SIG-M5 treated with dmso at 0.1 percent for 504 hours (cell line): ENCODE results near the gene MROH2A.

ENCODE experiments used
- DNase-seq: peaks from one replicate; lab custom pipeline; 2025; ENCODE audit not compliant: unreplicated experiment; lab: John Stamatoyannopoulos, UW

MROH2A gene

DNA sequence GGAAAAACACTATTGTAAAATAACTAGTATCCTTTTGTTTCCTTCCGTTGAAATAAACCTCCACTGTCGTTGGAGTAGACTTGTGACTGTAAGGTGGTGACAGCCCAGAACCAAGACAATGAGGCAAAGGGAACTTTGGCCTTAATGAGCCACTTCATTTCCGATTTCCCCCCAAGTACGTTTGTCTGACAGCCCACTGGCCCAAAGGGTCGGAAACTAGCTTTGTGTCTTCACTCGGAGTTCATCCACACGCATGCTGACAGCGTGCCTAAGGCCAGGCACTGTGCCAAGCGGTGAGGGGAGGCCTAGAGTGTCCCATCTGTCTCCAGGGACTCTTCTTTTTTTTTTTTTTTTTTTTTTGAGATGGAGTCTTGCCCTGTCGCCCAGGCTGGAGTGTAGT, 55.2 kb downstream of the MROH2A start:
- DNase-seq = no peak

DNA sequence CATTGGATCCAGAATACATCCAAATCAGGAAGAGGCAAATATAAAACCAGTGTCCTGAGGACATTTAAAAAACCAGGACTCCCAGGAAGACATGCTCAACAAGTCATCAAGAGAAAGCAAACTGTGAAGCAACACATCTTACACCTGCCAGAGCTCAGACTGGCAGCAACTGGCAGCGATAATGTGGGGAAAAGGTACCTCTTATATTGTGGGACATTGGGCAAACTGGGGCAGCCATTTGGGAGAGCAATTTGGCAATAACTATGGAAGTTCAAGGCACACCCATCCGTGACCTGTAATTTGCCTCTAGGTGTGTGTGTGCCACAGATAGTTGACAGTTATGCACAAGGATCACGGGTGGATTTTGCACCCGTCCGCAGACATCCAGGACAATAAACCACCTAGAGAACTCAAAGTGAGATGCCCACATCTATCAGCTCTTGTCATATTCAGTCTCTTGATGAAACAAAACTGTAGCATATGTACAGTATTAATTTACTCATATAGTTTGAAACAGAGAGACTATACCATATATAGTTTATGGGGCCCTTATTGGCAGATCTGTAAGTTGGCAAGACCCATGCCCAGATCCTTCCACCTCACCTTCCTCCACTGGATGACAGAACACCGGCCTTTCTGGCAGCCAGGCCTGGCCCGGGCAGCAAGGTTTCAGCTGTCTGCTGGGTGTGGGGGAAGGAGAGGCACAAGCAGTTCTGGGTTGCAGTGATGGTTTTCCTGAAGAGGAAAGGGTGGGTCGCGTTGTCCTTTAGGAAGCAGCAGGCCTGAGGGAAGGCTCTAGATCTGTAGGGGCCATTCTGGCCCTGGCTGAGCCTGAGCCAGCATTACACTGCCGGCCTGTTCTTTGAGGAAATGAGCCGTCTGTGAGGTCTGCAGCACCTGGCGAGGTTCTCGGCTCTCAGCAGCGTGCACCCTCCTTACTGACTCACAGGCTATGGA, 57.4 kb downstream of the MROH2A start:
- no peak for DNase-seq

DNA sequence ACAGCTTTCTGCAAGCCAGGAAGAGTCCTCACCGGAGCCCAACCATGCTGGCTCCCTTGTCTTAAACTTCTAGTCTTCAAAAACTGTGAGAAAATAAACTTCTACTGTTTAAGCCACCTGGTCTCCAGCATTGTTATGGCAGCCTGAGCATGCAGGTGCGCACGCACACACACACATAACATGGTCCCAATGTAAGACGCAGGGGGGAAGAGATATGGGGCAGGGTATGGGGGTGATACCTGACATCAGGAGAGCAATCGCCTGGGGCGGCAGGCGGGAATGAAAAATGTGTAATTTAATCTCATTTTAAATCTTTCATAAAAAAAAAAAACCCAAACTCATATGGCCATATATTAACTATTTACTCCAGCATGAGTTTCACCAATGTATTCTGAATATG, 58.2 kb downstream of the MROH2A start:
- no peak for DNase-seq

DNA sequence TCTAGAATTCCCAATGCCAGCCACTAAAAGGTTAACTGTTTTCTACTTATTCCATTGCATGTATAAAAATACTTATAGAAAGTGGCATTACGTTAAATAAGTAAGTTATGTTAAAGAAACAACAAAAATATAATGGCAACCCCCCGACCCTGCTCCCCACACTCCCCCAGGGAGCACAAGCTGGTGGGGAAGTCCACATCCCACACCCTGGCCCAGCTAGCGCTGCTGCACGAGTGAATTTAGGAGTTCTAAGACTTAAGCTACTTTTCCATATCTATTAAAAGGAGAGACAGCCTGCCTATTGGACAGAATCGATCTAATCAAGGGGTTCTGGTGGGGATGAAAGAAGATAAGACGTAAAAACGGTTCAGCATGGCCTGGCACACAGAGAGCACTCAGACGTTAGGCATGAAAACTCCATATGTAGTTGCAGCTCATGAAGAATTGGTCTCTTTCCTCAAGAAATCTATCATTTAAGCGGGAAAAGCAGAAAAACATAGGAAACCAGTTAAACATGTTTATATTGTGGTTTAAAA, 59.6 kb downstream of the MROH2A start:
- no peak for DNase-seq

DNA sequence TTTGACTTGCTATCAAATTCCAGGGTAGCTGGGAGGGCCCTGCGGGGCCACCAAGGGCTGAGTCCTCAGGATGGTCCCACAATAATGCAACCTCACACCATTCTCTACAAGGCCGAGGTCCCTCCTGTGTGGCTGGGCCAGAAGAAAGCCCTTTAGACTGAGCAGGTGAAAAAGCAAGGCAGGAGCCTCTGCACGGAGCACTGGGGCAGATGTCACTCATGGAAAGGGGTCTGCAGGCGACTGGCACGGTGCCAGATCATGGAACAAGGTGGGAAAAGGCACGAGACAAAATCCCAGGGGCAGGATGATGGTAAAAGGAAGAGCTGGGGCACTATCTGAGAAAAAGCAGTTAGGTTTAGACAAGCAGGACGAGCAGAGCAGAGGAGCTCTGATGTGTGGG, 60.1 kb downstream of the MROH2A start:
- no peak for DNase-seq

DNA sequence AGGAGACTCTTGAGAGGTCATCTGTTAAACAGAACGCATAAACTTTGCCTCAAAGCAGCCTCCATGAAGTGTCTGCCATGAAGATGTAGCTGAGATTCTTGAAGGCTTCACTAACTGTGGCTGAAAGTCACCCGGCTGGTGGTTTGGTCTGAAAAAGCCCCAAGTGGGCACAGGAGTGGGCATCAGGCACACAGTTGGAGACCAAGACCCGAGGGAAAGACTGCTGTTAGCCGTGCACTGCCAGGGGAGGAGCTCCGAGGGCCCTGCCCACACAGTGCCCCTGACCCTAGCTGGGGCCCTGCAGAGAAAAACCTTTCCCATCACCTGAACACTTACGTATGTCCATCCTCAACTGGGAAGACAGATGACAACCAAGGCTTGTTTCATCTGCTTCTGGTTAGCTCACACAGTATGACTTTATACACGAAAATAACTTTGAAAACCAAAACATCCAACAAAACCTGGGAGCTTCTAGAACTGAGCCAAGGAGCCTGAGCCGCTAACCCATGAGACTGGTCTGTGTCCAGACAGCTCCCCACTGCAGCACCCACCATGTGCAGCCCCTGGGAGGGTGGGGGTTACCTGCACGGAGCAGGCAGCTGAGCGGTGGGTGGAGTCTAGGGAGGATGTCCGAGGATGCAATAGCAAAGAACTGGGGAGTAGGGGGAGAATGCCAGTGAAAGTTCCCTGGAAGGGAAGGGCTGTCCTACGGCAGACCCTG, 60.8 kb downstream of the MROH2A start:
- no peak for DNase-seq

DNA sequence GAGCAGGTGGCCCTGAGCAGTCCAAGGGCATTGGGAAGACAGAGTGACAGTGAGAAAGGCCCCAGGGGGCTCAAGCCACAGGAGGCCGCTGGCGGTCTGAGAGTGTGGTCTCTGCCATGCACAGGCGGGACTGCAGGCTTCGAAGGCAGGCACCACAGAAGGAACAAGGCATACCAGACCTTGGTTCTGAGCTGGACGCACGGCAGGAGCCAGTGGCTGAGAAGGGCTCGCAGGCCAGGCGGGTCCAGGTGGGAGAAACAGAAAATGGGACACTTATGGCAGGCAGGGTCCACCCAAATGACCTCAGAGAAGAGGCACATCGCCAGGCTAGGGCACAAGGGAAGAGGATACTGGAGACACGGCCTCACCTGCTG, 61.3 kb downstream of the MROH2A start:
- DNase-seq = no peak

DNA sequence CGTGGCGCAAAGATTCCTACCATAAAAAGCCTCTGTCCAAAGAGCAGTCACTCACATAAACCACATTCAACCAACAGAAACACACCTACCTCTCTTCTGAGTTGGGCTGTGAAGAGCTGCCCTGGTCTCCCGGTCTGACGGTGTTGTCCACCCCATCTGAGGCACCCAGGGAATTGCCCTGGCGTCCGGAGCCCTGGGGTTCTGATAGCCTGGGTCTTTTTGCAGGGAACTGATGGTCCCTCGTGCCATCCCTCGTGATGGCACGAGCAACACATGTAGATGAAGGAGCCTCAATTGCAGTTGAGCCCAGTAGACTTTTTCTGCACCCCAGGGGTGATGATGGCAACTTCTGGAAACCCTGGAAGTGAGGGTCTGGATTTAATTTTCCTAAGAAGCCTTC, 62.4 kb downstream of the MROH2A start:
- no peak for DNase-seq

DNA sequence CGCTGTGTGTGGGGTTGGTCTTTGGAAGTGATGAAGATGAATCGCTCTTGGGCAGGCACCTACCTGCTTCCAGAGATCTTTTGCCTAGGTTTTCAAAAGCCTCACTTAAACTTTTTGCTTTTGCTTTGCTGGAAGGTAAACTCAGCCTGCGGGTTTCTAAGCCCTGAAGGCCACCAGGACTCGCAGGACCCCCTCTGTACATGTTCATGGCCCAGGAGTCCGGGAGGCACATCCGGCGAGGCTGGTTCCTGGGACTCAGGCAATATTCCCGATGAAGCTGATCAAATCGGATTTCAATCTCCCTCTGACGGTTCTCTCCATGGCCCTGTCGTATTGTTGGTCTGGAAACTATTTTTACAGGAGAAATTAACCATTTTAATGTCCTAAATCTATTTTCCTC, 63.1 kb downstream of the MROH2A start:
- DNase-seq = no peak

DNA sequence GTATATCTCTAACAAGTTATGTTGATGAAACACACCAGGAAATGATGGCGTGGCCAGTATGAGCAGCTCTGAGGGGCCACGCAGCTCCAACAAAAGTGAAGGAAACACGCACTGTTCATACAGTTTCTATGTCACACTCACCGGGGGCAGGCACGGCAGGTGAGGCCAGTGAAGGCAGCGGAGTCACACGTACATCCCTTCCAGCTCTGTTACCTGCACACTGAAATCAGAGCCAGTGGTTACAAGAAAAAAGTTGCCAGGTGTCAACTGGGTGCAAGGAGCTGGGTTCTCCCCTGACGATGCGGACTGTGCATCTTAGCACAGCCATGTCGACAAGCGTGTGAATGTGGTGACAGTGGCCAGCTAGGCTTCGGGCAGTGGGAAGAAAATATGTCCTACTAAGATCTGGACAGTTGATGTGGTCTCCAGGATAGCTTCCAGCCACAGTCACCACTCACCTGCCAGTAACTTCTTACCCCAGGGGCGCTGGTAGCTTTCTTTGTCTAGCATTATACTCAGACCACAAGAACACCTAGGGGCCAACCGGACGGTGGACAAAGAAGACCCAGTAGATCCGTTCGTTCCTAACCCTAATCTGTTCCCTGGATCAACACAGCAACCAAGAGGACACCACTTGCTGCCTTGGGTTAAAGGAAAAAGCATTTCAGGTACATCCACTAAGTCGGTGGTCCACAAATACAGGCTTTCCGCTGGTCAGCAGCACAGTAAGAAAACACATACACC, 66.1 kb downstream of the MROH2A start:
- no peak for DNase-seq

DNA sequence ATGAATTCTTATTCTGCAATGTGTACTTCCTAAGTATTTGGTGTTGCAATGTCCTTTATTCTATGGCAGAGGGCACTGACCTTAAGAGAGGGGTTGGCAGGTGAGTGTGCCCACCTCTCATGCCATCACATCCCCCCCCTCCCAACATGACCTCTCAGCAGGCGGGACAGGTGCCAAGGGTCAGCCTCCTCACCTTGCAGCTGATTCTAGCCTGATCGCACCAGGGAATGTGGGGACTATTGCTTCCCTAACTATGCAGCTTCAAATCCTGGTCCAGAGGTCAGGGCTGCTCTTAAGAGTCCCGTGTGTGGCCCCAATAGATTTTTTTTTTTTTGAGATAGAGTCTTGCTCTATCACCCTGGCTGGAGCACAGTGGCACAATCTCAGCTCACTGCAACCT, 66.7 kb downstream of the MROH2A start:
- DNase-seq = no peak

DNA sequence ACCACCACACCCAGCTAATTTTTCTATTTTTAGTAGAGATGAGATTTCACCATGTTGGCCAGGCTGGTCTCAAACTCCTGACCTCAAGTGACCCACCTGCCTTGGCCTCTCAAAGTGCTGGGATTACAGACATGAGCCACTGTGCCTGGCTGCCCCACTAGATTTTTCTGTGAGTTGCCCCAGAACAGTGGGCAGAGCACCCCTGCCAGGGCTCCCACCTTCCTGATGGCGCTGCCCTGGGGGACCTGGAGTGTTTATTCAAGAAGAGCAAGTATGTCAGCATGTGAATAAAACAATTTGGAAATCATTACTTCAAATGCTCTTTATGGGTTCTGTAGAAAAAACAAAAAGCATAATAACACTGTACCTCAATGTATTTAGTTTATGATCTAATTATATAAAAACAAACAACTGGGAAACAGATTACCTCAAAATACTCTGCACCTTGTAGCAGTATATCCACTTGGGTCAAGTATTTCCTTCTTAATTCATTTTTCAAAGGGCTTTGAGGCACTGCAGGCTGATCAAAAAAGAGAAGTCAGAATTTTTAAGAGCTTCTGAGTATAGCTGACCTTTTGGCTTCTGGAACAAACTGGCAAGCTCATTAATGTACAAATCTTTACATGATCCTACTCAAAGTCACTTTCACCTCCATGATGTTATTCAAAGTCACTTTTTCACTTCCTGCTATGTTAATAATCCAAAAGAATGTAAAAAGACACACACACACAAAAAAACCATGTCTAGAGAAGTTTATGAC, 67.4 kb downstream of the MROH2A start:
- DNase-seq = no peak

DNA sequence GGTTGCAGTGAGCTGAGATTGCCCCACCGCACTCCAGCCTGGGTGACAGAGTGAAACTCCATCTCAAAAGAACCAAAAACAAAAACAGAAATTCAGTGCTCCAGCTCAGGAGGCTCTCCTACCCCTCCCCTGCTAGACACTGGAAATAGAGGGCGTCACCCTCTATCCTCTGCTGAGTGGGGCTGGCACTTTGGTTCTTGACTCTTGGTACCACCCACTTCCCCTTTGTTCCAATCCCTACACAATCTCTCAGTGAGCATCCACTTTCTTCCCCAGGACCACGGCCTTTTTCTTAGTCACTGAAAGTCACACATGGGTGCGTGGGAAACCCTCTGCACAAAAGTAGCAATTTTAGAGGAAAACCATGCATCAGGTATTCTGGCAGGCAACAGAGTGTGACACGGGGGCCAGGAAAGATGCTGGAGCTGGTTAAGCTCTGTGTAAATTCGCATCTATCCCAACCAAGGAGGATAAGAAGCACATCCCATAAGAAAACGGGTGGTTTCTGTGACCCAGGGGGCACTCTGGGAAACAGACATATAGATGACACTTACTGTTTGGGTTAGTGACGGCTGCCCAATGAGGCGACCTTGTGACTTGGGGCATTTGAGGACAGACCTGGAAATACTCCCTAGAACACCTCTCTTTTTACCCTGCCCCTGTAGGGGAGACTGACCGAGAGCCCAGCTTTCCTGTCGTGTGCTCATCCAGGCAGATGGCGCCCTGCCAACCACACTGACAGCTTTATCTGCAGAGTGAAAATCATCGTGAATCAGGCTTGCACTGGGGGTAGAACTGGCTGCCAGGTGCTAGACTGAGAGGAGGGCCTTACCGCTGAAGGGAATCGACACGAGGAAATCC, 68.5 kb downstream of the MROH2A start:
- DNase-seq = no peak

DNA sequence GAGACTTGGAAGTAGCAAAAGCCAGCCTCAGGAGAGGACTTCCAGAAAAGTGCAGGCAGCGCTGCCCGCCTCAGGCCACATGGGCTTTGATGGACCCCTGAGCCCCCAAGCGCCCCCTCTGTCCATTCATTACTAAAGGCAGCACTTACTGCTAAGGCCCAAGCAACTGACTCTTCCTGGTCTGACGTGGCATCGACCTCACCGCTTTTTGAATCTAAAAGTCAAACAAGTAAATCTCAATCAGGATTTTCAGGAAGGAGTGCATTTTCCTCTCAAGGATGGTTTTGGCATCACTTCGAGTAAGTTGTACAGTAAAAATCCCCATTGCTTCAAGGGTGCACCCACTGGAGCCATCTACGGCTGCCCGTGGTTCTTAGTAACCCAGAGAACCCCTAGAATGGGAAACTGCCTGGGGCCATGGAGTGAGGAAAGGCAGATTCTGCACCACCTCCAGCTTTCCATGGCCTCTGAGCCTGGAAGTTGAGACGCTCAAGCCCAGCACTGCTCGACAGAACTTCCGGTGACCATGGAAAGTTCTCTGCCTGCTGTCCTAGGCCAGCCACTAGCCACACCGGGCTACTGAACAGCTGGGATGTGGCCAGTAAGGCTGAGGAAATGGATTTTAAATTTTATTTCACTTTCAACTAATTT, 69.2 kb downstream of the MROH2A start:
- no peak for DNase-seq

DNA sequence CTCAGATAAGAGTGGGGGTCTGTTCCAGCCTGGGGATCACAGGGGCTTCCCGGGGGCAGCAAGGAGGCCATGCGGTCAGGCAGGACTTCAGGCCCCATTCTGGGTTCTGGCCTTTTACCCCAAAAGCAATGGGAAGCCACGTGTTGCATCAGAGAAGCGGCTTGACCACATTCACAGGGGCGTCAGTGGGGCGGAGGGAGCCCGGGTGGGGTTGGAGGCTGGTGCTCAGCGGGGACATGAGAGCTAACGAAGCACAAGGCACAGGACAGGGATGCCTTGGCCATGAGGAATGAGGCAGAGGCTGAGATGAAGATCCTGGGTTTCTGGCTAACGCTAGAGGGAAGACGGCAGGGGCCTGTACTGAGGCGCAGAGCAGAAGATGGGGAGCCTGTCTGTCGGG, 70.1 kb downstream of the MROH2A start:
- no peak for DNase-seq

DNA sequence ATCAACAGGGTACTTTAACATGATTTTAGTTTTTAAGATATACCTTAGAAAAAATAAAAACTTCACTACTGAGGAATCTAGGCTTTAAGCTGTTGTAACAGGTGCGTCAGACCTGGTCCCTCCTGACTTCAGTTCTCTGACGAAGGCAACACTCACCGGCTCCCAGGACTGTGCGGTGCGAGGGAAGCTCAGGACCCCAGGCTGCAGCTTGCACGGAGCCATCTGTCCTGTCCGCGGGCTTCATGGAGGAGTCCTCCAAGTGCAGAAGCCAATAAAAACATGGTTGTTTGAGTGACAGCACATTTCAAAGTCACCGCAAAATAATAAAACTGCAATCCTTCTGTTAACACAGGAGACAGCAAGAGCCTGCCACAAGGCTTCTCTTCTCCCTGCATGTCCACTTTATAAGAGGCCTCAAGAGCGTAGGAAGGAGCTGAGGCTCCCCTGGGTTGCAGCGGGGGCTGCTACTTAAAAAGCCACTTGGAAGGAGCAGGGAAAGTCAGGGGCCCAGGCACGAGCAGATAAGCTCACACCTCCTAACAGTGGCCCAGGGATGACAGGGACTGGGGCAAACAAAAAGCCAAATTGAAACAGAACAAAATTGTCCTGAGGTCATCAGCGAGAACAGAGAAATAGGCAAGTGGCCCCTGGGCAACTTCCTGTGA, 71.6 kb downstream of the MROH2A start:
- DNase-seq = no peak

DNA sequence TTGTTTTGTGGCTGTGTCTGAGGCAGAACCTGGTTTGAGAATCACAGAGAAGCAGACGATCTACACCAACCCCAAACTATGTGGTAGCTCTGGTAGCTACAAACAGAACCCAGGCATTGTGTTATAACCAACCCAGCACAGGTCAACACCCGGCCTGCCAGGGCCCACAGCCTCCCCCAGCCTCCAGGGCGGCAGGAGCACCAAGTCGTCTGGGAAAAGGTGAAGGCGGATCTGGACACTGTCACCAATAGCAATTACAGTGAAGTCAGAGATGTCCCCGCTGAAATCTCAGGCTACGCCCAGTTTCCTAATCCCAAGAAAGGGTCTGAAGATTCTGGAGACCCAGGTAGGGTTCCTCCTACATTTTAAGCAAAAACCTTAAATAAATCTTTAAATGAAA, 72.6 kb downstream of the MROH2A start:
- DNase-seq = no peak

DNA sequence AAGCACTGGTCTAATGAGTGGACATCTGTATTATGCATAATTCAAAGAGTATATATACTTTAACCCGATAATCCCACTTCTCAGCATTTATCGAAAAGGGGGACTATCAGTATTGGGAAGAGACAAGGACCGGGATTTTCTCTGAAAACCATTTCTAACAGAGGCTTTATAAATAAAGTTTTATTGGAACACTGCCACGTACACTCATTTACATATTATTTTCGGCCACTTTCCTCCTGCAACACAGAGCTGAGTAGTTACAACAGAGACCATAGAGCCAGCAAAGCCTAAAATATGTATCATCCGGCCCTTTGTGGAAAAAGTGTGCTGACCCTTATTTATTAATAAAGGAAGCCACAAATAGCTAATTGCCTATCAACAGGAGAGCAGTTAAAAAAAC, 73.0 kb downstream of the MROH2A start:
- no peak for DNase-seq

DNA sequence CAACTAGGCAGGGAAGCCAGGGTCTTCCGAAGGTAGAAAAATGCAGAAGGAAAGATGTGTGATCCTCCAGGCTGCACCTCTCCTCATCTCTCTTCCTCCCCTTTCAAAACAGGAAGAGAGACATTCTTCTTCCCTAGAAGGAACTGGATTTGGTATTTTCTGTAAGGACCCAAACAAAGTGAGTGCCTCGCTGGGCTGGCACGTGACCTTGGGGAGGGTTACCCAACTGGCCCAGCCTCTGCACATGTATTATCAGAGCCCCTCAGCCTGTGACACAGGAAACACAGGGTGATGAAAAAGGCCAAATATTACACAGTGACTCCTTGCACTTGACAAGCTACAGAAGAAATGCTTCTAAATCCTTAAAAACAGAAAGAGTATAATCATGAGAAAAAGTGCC, 73.9 kb downstream of the MROH2A start:
- peak; percentile 74 for DNase-seq
